GM21786 (cell line): Measurements from ENCODE around the gene ARL5B.

ENCODE experiments used
- ATAC-seq: cut with Tn5 transposase; IDR thresholded peaks from one replicate; pipeline ENCODE4 v1.9.1; 2021; ENCODE audit not compliant: unreplicated experiment

ARL5B gene

GRCh38 chr10:18658271-18659124 is 733 bp upstream of the ARL5B start:
- ATAC-seq = peak; percentile 0

- peak; percentile 14 for ATAC-seq
Measured at GRCh38 chr10:18659819-18660535, 746 bp downstream of the ARL5B start.

GRCh38 chr10:18660816-18661431 is 1.7 kb downstream of the ARL5B start:
- no peak for ATAC-seq

GRCh38 chr10:18664841-18665478 is 5.7 kb downstream of the ARL5B start:
- ATAC-seq = no peak

- no peak for ATAC-seq
Measured at GRCh38 chr10:18665815-18666558, 6.8 kb downstream of the ARL5B start.

- no peak for ATAC-seq
Measured at GRCh38 chr10:18666810-18667209, 7.6 kb downstream of the ARL5B start.

GRCh38 chr10:18668026-18668425 is 8.8 kb downstream of the ARL5B start:
- ATAC-seq = no peak

- no peak for ATAC-seq
Measured at GRCh38 chr10:18675086-18675801, 16.0 kb downstream of the ARL5B start.

GRCh38 chr10:18680754-18681153 is 21.5 kb downstream of the ARL5B start:
- no peak for ATAC-seq

- ATAC-seq = no peak
Measured at GRCh38 chr10:18681366-18681765, 22.1 kb downstream of the ARL5B start.

GRCh38 chr10:18681971-18682411 is 22.8 kb downstream of the ARL5B start:
- no peak for ATAC-seq

GRCh38 chr10:18683427-18683826 is 24.2 kb downstream of the ARL5B start:
- no peak for ATAC-seq

GRCh38 chr10:18684416-18684815 is 25.2 kb downstream of the ARL5B start:
- ATAC-seq = no peak

GRCh38 chr10:18684953-18685352 is 25.7 kb downstream of the ARL5B start:
- ATAC-seq = no peak

- no peak for ATAC-seq
Measured at GRCh38 chr10:18685555-18685954, 26.3 kb downstream of the ARL5B start.

GRCh38 chr10:18687195-18687594 is 28.0 kb downstream of the ARL5B start:
- no peak for ATAC-seq

- ATAC-seq = no peak
Measured at GRCh38 chr10:18687706-18688105, 28.5 kb downstream of the ARL5B start.

GRCh38 chr10:18689498-18689897 is 30.3 kb downstream of the ARL5B start:
- ATAC-seq = no peak

GRCh38 chr10:18690541-18690940 is 31.3 kb downstream of the ARL5B start:
- no peak for ATAC-seq
